ENCODE measurements around the gene CLTCL1.

Gene CLTCL1

GRCh38 chr22:19240813-19241592 is 50.5 kb downstream of the CLTCL1 start:
- Histone ChIP-seq H3K4me3 (ENCODE audit: low read length) (no peak overlapping the region), H3K36me3 (ENCODE audit: insufficient read depth, low read length) (peaks cover 22% of the 10 kb centered on the region), H3K9ac (ENCODE audit: low read depth, low read length) (no peak overlapping the region), H3K4me1 (ENCODE audit: control insufficient read depth, insufficient read depth, low read length) (no peaks in the 10 kb centered on the region), H3K27me3 (ENCODE audit: control insufficient read depth, insufficient read depth, low read length) (no peaks in the 10 kb centered on the region), H3K4me2 (ENCODE audit: low read length) (no peak overlapping the region), H3K9me3 (replicated peaks; ENCODE audit: low read length) (no peaks in the 10 kb centered on the region)

GRCh38 chr22:19239464-19239863 is 52.1 kb downstream of the CLTCL1 start:
- no peak overlapping the region for H3K4me2 ChIP-seq (ENCODE audit: low read length)
- no peak overlapping the region for H3K4me3 ChIP-seq (ENCODE audit: low read length)
- peaks cover 23% of the 10 kb centered on the region for H3K36me3 ChIP-seq (ENCODE audit: insufficient read depth, low read length)
- H3K9me3 ChIP-seq (replicated peaks; ENCODE audit: low read length) = no peaks in the 10 kb centered on the region
- H3K9ac ChIP-seq (ENCODE audit: low read depth, low read length) = no peak overlapping the region
- no peaks in the 10 kb centered on the region for H3K4me1 ChIP-seq (ENCODE audit: control insufficient read depth, insufficient read depth, low read length)
- H3K27me3 ChIP-seq (ENCODE audit: control insufficient read depth, insufficient read depth, low read length) = no peaks in the 10 kb centered on the region

GRCh38 chr22:19238900-19239299 is 52.6 kb downstream of the CLTCL1 start:
- Histone ChIP-seq H3K9ac (ENCODE audit: low read depth, low read length) (no peak overlapping the region), H3K9me3 (replicated peaks; ENCODE audit: low read length) (no peaks in the 10 kb centered on the region), H3K27me3 (ENCODE audit: control insufficient read depth, insufficient read depth, low read length) (no peaks in the 10 kb centered on the region), H3K36me3 (ENCODE audit: insufficient read depth, low read length) (peaks cover 29% of the 10 kb centered on the region), H3K4me3 (ENCODE audit: low read length) (no peak overlapping the region), H3K4me1 (ENCODE audit: control insufficient read depth, insufficient read depth, low read length) (no peaks in the 10 kb centered on the region), H3K4me2 (ENCODE audit: low read length) (no peak overlapping the region)

GRCh38 chr22:19235874-19236273 is 55.6 kb downstream of the CLTCL1 start:
- Histone ChIP-seq H3K4me3 (ENCODE audit: low read length) (no peak overlapping the region), H3K4me1 (ENCODE audit: control insufficient read depth, insufficient read depth, low read length) (no peaks in the 10 kb centered on the region), H3K27me3 (ENCODE audit: control insufficient read depth, insufficient read depth, low read length) (no peaks in the 10 kb centered on the region), H3K9ac (ENCODE audit: low read depth, low read length) (no peak overlapping the region), H3K9me3 (replicated peaks; ENCODE audit: low read length) (no peaks in the 10 kb centered on the region), H3K36me3 (ENCODE audit: insufficient read depth, low read length) (peaks cover 48% of the 10 kb centered on the region), H3K4me2 (ENCODE audit: low read length) (no peak overlapping the region)

- Histone ChIP-seq H3K4me1 (ENCODE audit: control insufficient read depth, insufficient read depth, low read length) (no peaks in the 10 kb centered on the region), H3K9ac (ENCODE audit: low read depth, low read length) (no peak overlapping the region), H3K27me3 (ENCODE audit: control insufficient read depth, insufficient read depth, low read length) (no peaks in the 10 kb centered on the region), H3K9me3 (replicated peaks; ENCODE audit: low read length) (no peaks in the 10 kb centered on the region), H3K4me2 (ENCODE audit: low read length) (no peak overlapping the region), H3K36me3 (ENCODE audit: insufficient read depth, low read length) (peaks cover 55% of the 10 kb centered on the region), H3K4me3 (ENCODE audit: low read length) (no peak overlapping the region)
Measured at GRCh38 chr22:19234126-19234896, 57.2 kb downstream of the CLTCL1 start.

- Histone ChIP-seq H3K4me1 (ENCODE audit: control insufficient read depth, insufficient read depth, low read length) (no peaks in the 10 kb centered on the region), H3K9ac (ENCODE audit: low read depth, low read length) (no peak overlapping the region), H3K4me3 (ENCODE audit: low read length) (no peak overlapping the region), H3K4me2 (ENCODE audit: low read length) (no peak overlapping the region), H3K9me3 (replicated peaks; ENCODE audit: low read length) (no peaks in the 10 kb centered on the region), H3K27me3 (ENCODE audit: control insufficient read depth, insufficient read depth, low read length) (no peaks in the 10 kb centered on the region), H3K36me3 (ENCODE audit: insufficient read depth, low read length) (peaks cover 59% of the 10 kb centered on the region)
Measured at GRCh38 chr22:19233189-19233661, 58.3 kb downstream of the CLTCL1 start.

- Histone ChIP-seq H3K9me3 (replicated peaks; ENCODE audit: low read length) (no peaks in the 10 kb centered on the region), H3K36me3 (ENCODE audit: insufficient read depth, low read length) (peaks cover 56% of the 10 kb centered on the region), H3K9ac (ENCODE audit: low read depth, low read length) (no peak overlapping the region), H3K4me2 (ENCODE audit: low read length) (no peak overlapping the region), H3K27me3 (ENCODE audit: control insufficient read depth, insufficient read depth, low read length) (no peaks in the 10 kb centered on the region), H3K4me3 (ENCODE audit: low read length) (no peak overlapping the region), H3K4me1 (ENCODE audit: control insufficient read depth, insufficient read depth, low read length) (no peaks in the 10 kb centered on the region)
Measured at GRCh38 chr22:19232623-19233022, 58.9 kb downstream of the CLTCL1 start.

- Histone ChIP-seq H3K4me3 (ENCODE audit: low read length) (no peak overlapping the region), H3K27me3 (ENCODE audit: control insufficient read depth, insufficient read depth, low read length) (no peaks in the 10 kb centered on the region), H3K4me1 (ENCODE audit: control insufficient read depth, insufficient read depth, low read length) (no peaks in the 10 kb centered on the region), H3K9ac (ENCODE audit: low read depth, low read length) (no peak overlapping the region), H3K36me3 (ENCODE audit: insufficient read depth, low read length) (peaks cover 50% of the 10 kb centered on the region), H3K4me2 (ENCODE audit: low read length) (no peak overlapping the region), H3K9me3 (replicated peaks; ENCODE audit: low read length) (no peaks in the 10 kb centered on the region)
Measured at GRCh38 chr22:19231986-19232385, 59.5 kb downstream of the CLTCL1 start.

GRCh38 chr22:19229600-19229999 is 61.9 kb downstream of the CLTCL1 start:
- Histone ChIP-seq H3K9me3 (replicated peaks; ENCODE audit: low read length) (no peaks in the 10 kb centered on the region), H3K9ac (ENCODE audit: low read depth, low read length) (no peak overlapping the region), H3K4me3 (ENCODE audit: low read length) (no peak overlapping the region), H3K4me2 (ENCODE audit: low read length) (no peak overlapping the region), H3K27me3 (ENCODE audit: control insufficient read depth, insufficient read depth, low read length) (no peaks in the 10 kb centered on the region), H3K4me1 (ENCODE audit: control insufficient read depth, insufficient read depth, low read length) (no peaks in the 10 kb centered on the region), H3K36me3 (ENCODE audit: insufficient read depth, low read length) (peaks cover 55% of the 10 kb centered on the region)

GRCh38 chr22:19228179-19228578 is 63.3 kb downstream of the CLTCL1 start:
- no peak overlapping the region for H3K4me2 ChIP-seq (ENCODE audit: low read length)
- H3K4me3 ChIP-seq (ENCODE audit: low read length) = no peak overlapping the region
- H3K27me3 ChIP-seq (ENCODE audit: control insufficient read depth, insufficient read depth, low read length) = no peaks in the 10 kb centered on the region
- H3K4me1 ChIP-seq (ENCODE audit: control insufficient read depth, insufficient read depth, low read length) = no peaks in the 10 kb centered on the region
- H3K9ac ChIP-seq (ENCODE audit: low read depth, low read length) = no peak overlapping the region
- H3K9me3 ChIP-seq (replicated peaks; ENCODE audit: low read length) = no peaks in the 10 kb centered on the region
- H3K36me3 ChIP-seq (ENCODE audit: insufficient read depth, low read length) = peaks cover 54% of the 10 kb centered on the region

GRCh38 chr22:19226428-19226827 is 65.1 kb downstream of the CLTCL1 start:
- no peak overlapping the region for H3K9ac ChIP-seq (ENCODE audit: low read depth, low read length)
- H3K4me1 ChIP-seq (ENCODE audit: control insufficient read depth, insufficient read depth, low read length) = no peaks in the 10 kb centered on the region
- no peaks in the 10 kb centered on the region for H3K9me3 ChIP-seq (replicated peaks; ENCODE audit: low read length)
- H3K36me3 ChIP-seq (ENCODE audit: insufficient read depth, low read length) = peaks cover 61% of the 10 kb centered on the region
- no peak overlapping the region for H3K4me3 ChIP-seq (ENCODE audit: low read length)
- H3K27me3 ChIP-seq (ENCODE audit: control insufficient read depth, insufficient read depth, low read length) = no peaks in the 10 kb centered on the region
- no peak overlapping the region for H3K4me2 ChIP-seq (ENCODE audit: low read length)
